ENCODE data around the gene SUPT5H. TPM values are rescaled to one million over a fixed set of nuclear protein-coding genes. Genes with fewer than 3 reads are reported as not detected.
A peak's percentile ranks its signal among the peaks of the same experiment; 100 is the strongest.
"Not testable (repeated sequence)": the region's sequence is repeated elsewhere in the genome, so short reads cannot be mapped to it uniquely, and the experiment has no call there.

SUPT5H gene
- total and polyA plus RNA-seq, 2 experiments from 2014 or later = 145 to 156 TPM

GRCh38 chr19:39471756-39472536 is 26.6 kb downstream of the SUPT5H start:
- Histone ChIP-seq H3K36me3 (peaks cover 64% of the 10 kb centered on the region), H3K9me3 (ENCODE audit: low read depth) (no peaks in the 10 kb centered on the region), H3K4me1 (ENCODE audit: low read depth) (no peaks in the 10 kb centered on the region), H3K27me3 (no peaks in the 10 kb centered on the region), H3K4me3 (no peak overlapping the region), H3K27ac (no peak overlapping the region)
- TF ChIP-seq, protein P1, sequence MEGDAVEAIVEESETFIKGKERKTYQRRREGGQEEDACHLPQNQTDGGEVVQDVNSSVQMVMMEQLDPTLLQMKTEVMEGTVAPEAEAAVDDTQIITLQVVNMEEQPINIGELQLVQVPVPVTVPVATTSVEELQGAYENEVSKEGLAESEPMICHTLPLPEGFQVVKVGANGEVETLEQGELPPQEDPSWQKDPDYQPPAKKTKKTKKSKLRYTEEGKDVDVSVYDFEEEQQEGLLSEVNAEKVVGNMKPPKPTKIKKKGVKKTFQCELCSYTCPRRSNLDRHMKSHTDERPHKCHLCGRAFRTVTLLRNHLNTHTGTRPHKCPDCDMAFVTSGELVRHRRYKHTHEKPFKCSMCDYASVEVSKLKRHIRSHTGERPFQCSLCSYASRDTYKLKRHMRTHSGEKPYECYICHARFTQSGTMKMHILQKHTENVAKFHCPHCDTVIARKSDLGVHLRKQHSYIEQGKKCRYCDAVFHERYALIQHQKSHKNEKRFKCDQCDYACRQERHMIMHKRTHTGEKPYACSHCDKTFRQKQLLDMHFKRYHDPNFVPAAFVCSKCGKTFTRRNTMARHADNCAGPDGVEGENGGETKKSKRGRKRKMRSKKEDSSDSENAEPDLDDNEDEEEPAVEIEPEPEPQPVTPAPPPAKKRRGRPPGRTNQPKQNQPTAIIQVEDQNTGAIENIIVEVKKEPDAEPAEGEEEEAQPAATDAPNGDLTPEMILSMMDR (IDR thresholded peaks at IDR 0.05; ENCODE audit: low read depth, low read length) = no peak
- DNase-seq (ENCODE audit: low read depth in 1 of 2, low spot score in 1 of 2) = no peak

DNA sequence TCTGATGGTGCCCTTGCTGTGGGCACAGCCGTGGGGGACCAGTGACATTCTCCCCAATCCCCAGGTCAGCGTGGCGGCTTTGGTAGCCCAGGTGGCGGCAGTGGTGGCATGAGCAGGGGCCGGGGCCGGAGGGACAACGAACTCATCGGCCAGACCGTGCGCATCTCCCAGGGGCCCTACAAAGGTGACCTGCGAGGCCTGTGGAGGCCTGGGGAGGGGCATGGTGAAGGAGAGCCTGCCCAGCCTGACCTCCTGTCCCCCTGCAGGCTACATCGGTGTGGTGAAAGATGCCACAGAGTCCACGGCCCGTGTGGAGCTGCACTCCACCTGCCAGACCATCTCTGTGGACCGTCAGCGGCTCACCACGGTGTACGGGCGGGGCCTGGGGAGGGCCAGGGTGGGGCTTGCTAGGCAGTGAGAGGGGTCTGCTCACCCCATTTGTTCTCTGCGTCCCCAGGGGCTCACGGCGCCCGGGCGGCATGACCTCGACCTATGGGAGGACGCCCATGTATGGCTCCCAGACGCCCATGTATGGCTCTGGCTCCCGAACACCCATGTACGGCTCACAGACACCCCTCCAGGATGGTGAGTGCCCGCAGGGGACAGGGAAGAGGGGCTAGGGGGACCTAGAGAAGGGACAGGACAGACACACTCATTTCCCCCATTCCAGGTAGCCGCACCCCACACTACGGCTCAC is 27.5 kb downstream of the SUPT5H start:
- Histone ChIP-seq H3K4me1 (ENCODE audit: low read depth) (no peaks in the 10 kb centered on the region), H3K4me3 (no peak overlapping the region), H3K27ac (no peak overlapping the region), H3K36me3 (peaks cover 57% of the 10 kb centered on the region), H3K9me3 (ENCODE audit: low read depth) (no peaks in the 10 kb centered on the region), H3K27me3 (no peaks in the 10 kb centered on the region)
- TF ChIP-seq, protein P1 (IDR thresholded peaks at IDR 0.05; ENCODE audit: low read depth, low read length) = no peak
- DNase-seq (ENCODE audit: low read depth in 1 of 2, low spot score in 1 of 2) = no peak

- peaks cover 51% of the 10 kb centered on the region for H3K36me3 ChIP-seq
- H3K27ac ChIP-seq = no peak overlapping the region
- TF ChIP-seq, protein P1 (IDR thresholded peaks at IDR 0.05; ENCODE audit: low read depth, low read length) = no peak
- DNase-seq (ENCODE audit: low read depth in 1 of 2, low spot score in 1 of 2) = no peak
- H3K27me3 ChIP-seq = no peaks in the 10 kb centered on the region
- no peaks in the 10 kb centered on the region for H3K4me1 ChIP-seq (ENCODE audit: low read depth)
- H3K4me3 ChIP-seq = no peak overlapping the region
- H3K9me3 ChIP-seq (ENCODE audit: low read depth) = no peaks in the 10 kb centered on the region
These were observed 28.1 kb downstream of the SUPT5H start for GRCh38 chr19:39473443-39473960.

GRCh38 chr19:39474139-39474620 is 28.8 kb downstream of the SUPT5H start:
- H3K9me3 ChIP-seq (ENCODE audit: low read depth) = no peaks in the 10 kb centered on the region
- peaks cover under 1% of the 10 kb centered on the region for H3K4me1 ChIP-seq (ENCODE audit: low read depth)
- TF ChIP-seq, protein P1 (IDR thresholded peaks at IDR 0.05; ENCODE audit: low read depth, low read length) = peak; percentile 89
- H3K27ac ChIP-seq = no peak overlapping the region
- H3K4me3 ChIP-seq = no peak overlapping the region
- no peaks in the 10 kb centered on the region for H3K27me3 ChIP-seq
- peak; percentile 53 to 83 for DNase-seq (ENCODE audit: low read depth in 1 of 2, low spot score in 1 of 2)
- peaks cover 44% of the 10 kb centered on the region for H3K36me3 ChIP-seq

- Histone ChIP-seq H3K27ac (no peak overlapping the region), H3K4me1 (ENCODE audit: low read depth) (peaks cover 12% of the 10 kb centered on the region), H3K4me3 (no peak overlapping the region), H3K9me3 (ENCODE audit: low read depth) (no peaks in the 10 kb centered on the region), H3K36me3 (peaks cover 28% of the 10 kb centered on the region), H3K27me3 (no peaks in the 10 kb centered on the region)
- TF ChIP-seq, protein P1 (IDR thresholded peaks at IDR 0.05; ENCODE audit: low read depth, low read length) = no peak
- no peak for DNase-seq (ENCODE audit: low read depth in 1 of 2, low spot score in 1 of 2)
These were observed 30.4 kb downstream of the SUPT5H start for GRCh38 chr19:39475748-39476147.

GRCh38 chr19:39479319-39479801 is 34.0 kb downstream of the SUPT5H start:
- not testable (repeated sequence) for H3K9me3 ChIP-seq (ENCODE audit: low read depth); H3K4me3 ChIP-seq; DNase-seq (ENCODE audit: low read depth in 1 of 2, low spot score in 1 of 2); H3K27me3 ChIP-seq
- H3K27ac ChIP-seq = peak overlapping the region; percentile 59
- H3K4me1 ChIP-seq (ENCODE audit: low read depth) = peaks cover 12% of the 10 kb centered on the region
- peaks cover 16% of the 10 kb centered on the region for H3K36me3 ChIP-seq
